Measurements from ENCODE around the gene CCDC85C.

- TF ChIP-seq CTCF (IDR thresholded peaks at IDR 0.05; ENCODE audit: insufficient read depth, low read depth, low read length) = no peak
- no peak for TF ChIP-seq EZH2 (IDR thresholded peaks at IDR 0.05; ENCODE audit: insufficient read depth, low read length)
Observed at GRCh38 chr14:99551034-99551922, 52.7 kb downstream of the CCDC85C start.
